Activated CD8-positive, alpha-beta T cell treated with anti-CD3 and anti-CD28 coated beads, Interleukin-2, amount 10 ng/mL, durations not matched to agents 7 days and 5 days (primary cell): ENCODE data around the gene GRPEL2. TPM values are rescaled to one million over a fixed set of nuclear protein-coding genes. Genes with fewer than 3 reads are reported as not detected.

ENCODE experiments used
- ATAC-seq: fragments of 150-1000 bp; cut with Tn5 transposase; one replicate; pipeline ENCODE4 v1.10.0; 2021; ENCODE audit warnings: moderate library complexity
- CTCF ChIA-PET: fragments of 350-600 bp; sonication (Branson Sonifier 250); formaldehyde crosslinking; loops from one replicate; lab custom pipeline; 2021; ENCODE audit warnings: antibody characterized with exemption; lab: Charles Lee
- POLR2A ChIA-PET: fragments of 350-600 bp; sonication (Branson Sonifier 250); formaldehyde crosslinking; loops from one replicate; lab custom pipeline; 2021; ENCODE audit warnings: antibody characterized with exemption; lab: Charles Lee
- DNase-seq: peaks from one replicate; pipeline ENCODE4 v3.0.0-alpha.2; 2020
- H3K27ac Mint-ChIP-seq: one replicate; pipeline ENCODE4 v1.8.0; 2021; ENCODE audit warnings: mild to moderate bottlenecking, mixed read lengths
- H3K27me3 Mint-ChIP-seq: one replicate; pipeline ENCODE4 v1.8.0; 2021; ENCODE audit warnings: low read depth, mixed read lengths
- H3K36me3 Mint-ChIP-seq: one replicate; pipeline ENCODE4 v1.8.0; 2021; ENCODE audit warnings: low read depth, mixed read lengths
- H3K4me1 Mint-ChIP-seq: one replicate; pipeline ENCODE4 v1.8.0; 2021; ENCODE audit warnings: low read depth, mixed read lengths
- H3K4me3 Mint-ChIP-seq: one replicate; pipeline ENCODE4 v1.8.0; 2021; ENCODE audit warnings: mild to moderate bottlenecking, mixed read lengths
- H3K9me3 Mint-ChIP-seq: one replicate; pipeline ENCODE4 v1.8.0; 2022; ENCODE audit warnings: mixed read lengths; ENCODE audit not compliant: insufficient read depth
- total RNA-seq, 2 experiments: library from RNA; stranded (reverse); gene quantifications; one replicate each; pipeline ENCODE4 v1.2.3, GENCODE V29; 2021

Gene GRPEL2
- total RNA-seq, 2 experiments from 2014 or later: 29.9 to 30.0 TPM

- Mint-ChIP-seq H3K27ac (peak overlapping the region; percentile 91), H3K36me3 (peaks cover 51% of the 10 kb centered on the region), H3K27me3 (no peaks in the 10 kb centered on the region), H3K9me3 (no peaks in the 10 kb centered on the region), H3K4me3 (peak overlapping the region; percentile 97), H3K4me1 (peaks cover 72% of the 10 kb centered on the region)
- POLR2A ChIA-PET: interaction anchor here (0.6 to 6.0 kb wide), 5 partner anchors 10 to 194 kb away, joined by 3 to 57 read pairs (median 4); partner anchors contain the start of genes CSNK1A1 and GRPEL2
- CTCF ChIA-PET: interaction anchor here (0.8 to 5.4 kb wide), 11 partner anchors 9 to 207 kb away, joined by 3 to 68 read pairs (median 4); partner anchors contain the start of gene GRPEL2
- peak; percentile 32 for ATAC-seq
- DNase-seq: peak; percentile 45
These were observed 13.0 kb downstream of the GRPEL2 start for GRCh38 chr5:149358294-149358651.

GRCh38 chr5:149358868-149359495 is 13.7 kb downstream of the GRPEL2 start:
- H3K36me3 Mint-ChIP-seq: peaks cover 46% of the 10 kb centered on the region
- no peaks in the 10 kb centered on the region for H3K9me3 Mint-ChIP-seq
- no peaks in the 10 kb centered on the region for H3K27me3 Mint-ChIP-seq
- peak overlapping the region; percentile 91 for H3K27ac Mint-ChIP-seq
- H3K4me1 Mint-ChIP-seq: peaks cover 65% of the 10 kb centered on the region
- H3K4me3 Mint-ChIP-seq: peak overlapping the region; percentile 97
- DNase-seq: no peak
- no peak for ATAC-seq
- CTCF ChIA-PET: interaction anchor here (1.3 to 5.4 kb wide), 6 partner anchors 9 to 75 kb away, joined by 4 to 68 read pairs (median 12); partner anchors contain the start of gene GRPEL2
- POLR2A ChIA-PET: interaction anchor here (1.3 to 6.0 kb wide), 3 partner anchors 10 to 193 kb away, joined by 3 to 57 read pairs (median 6); partner anchors contain the start of genes CSNK1A1 and GRPEL2

- DNase-seq (no peak), ATAC-seq (no peak)
- Mint-ChIP-seq H3K4me1 (peaks cover 56% of the 10 kb centered on the region), H3K4me3 (peak overlapping the region; percentile 35), H3K27ac (peak overlapping the region; percentile 79), H3K9me3 (no peaks in the 10 kb centered on the region), H3K36me3 (peaks cover 46% of the 10 kb centered on the region), H3K27me3 (no peaks in the 10 kb centered on the region)
- POLR2A ChIA-PET: interaction anchor here (1.0 to 1.4 kb wide), 2 partner anchors 15 to 191 kb away, joined by 4 to 13 read pairs; partner anchors contain the start of genes CSNK1A1 and GRPEL2
- CTCF ChIA-PET: interaction anchor here (0.6 to 2.0 kb wide), 6 partner anchors 10 to 204 kb away, joined by 3 to 6 read pairs (median 4); no protein-coding TSS in a partner anchor
These were observed 15.0 kb downstream of the GRPEL2 start for GRCh38 chr5:149360272-149360671.

GRCh38 chr5:149362541-149362940 is 17.2 kb downstream of the GRPEL2 start:
- Mint-ChIP-seq H3K4me1 (peaks cover 42% of the 10 kb centered on the region), H3K27ac (no peak overlapping the region), H3K36me3 (peaks cover 42% of the 10 kb centered on the region), H3K4me3 (no peak overlapping the region), H3K9me3 (no peaks in the 10 kb centered on the region), H3K27me3 (no peaks in the 10 kb centered on the region)
- ATAC-seq (no peak), DNase-seq (no peak)
- CTCF ChIA-PET: interaction anchor here (1.0 kb wide), 1 partner anchor 19 kb away, joined by 3 read pairs; no protein-coding TSS in a partner anchor
- POLR2A ChIA-PET: no interaction called here

GRCh38 chr5:149363358-149363757 is 18.1 kb downstream of the GRPEL2 start:
- no peak for ATAC-seq
- DNase-seq: no peak
- H3K4me3 Mint-ChIP-seq: no peak overlapping the region
- H3K27ac Mint-ChIP-seq: no peak overlapping the region
- CTCF ChIA-PET: interaction anchor here (1.0 to 1.3 kb wide), 2 partner anchors 9 to 18 kb away, joined by 3 to 6 read pairs; no protein-coding TSS in a partner anchor
- peaks cover 41% of the 10 kb centered on the region for H3K4me1 Mint-ChIP-seq
- POLR2A ChIA-PET: no interaction called here
- no peaks in the 10 kb centered on the region for H3K9me3 Mint-ChIP-seq
- H3K36me3 Mint-ChIP-seq: peaks cover 45% of the 10 kb centered on the region
- no peaks in the 10 kb centered on the region for H3K27me3 Mint-ChIP-seq

GRCh38 chr5:149363936-149364335 is 18.6 kb downstream of the GRPEL2 start:
- Mint-ChIP-seq H3K9me3 (no peaks in the 10 kb centered on the region), H3K4me1 (peaks cover 35% of the 10 kb centered on the region), H3K27ac (no peak overlapping the region), H3K27me3 (no peaks in the 10 kb centered on the region), H3K36me3 (peaks cover 44% of the 10 kb centered on the region), H3K4me3 (no peak overlapping the region)
- POLR2A ChIA-PET: no interaction called here
- ATAC-seq (no peak), DNase-seq (no peak)
- CTCF ChIA-PET: interaction anchor here (1.3 kb wide), 1 partner anchor 8 kb away, joined by 6 read pairs; no protein-coding TSS in a partner anchor

GRCh38 chr5:149364719-149365118 is 19.4 kb downstream of the GRPEL2 start:
- ChIA-PET CTCF (interaction anchor here (4.8 to 5.2 kb wide), 2 partner anchors 19 to 45 kb away, joined by 77 to 81 read pairs; partner anchors contain the start of gene GRPEL2), POLR2A (interaction anchor here (1.9 kb wide), 1 partner anchor 20 kb away, joined by 4 read pairs; the partner anchor contains the start of gene GRPEL2)
- H3K36me3 Mint-ChIP-seq: peaks cover 44% of the 10 kb centered on the region
- H3K9me3 Mint-ChIP-seq: no peaks in the 10 kb centered on the region
- H3K4me3 Mint-ChIP-seq: no peak overlapping the region
- ATAC-seq (no peak), DNase-seq (no peak)
- no peaks in the 10 kb centered on the region for H3K27me3 Mint-ChIP-seq
- H3K4me1 Mint-ChIP-seq: peaks cover 28% of the 10 kb centered on the region
- no peak overlapping the region for H3K27ac Mint-ChIP-seq

GRCh38 chr5:149365418-149365817 is 20.1 kb downstream of the GRPEL2 start:
- no peaks in the 10 kb centered on the region for H3K27me3 Mint-ChIP-seq
- ATAC-seq (no peak), DNase-seq (no peak)
- peaks cover 37% of the 10 kb centered on the region for H3K36me3 Mint-ChIP-seq
- ChIA-PET POLR2A (interaction anchor here (1.9 kb wide), 1 partner anchor 20 kb away, joined by 4 read pairs; the partner anchor contains the start of gene GRPEL2), CTCF (interaction anchor here (0.7 to 5.2 kb wide), 5 partner anchors 20 to 201 kb away, joined by 3 to 81 read pairs (median 38); partner anchors contain the start of gene GRPEL2)
- no peak overlapping the region for H3K27ac Mint-ChIP-seq
- H3K4me3 Mint-ChIP-seq: no peak overlapping the region
- no peaks in the 10 kb centered on the region for H3K9me3 Mint-ChIP-seq
- H3K4me1 Mint-ChIP-seq: peaks cover 21% of the 10 kb centered on the region

- ChIA-PET POLR2A (interaction anchor here (1.9 to 3.1 kb wide), 2 partner anchors 21 kb away, joined by 4 to 15 read pairs; partner anchors contain the start of gene GRPEL2), CTCF (interaction anchor here (1.6 to 5.2 kb wide), 10 partner anchors 9 to 200 kb away, joined by 6 to 81 read pairs (median 22); partner anchors contain the start of genes GRPEL2 and PCYOX1L)
- H3K36me3 Mint-ChIP-seq: peaks cover 33% of the 10 kb centered on the region
- no peak overlapping the region for H3K4me3 Mint-ChIP-seq
- H3K27me3 Mint-ChIP-seq: no peaks in the 10 kb centered on the region
- no peak overlapping the region for H3K27ac Mint-ChIP-seq
- H3K4me1 Mint-ChIP-seq: peaks cover 12% of the 10 kb centered on the region
- DNase-seq (no peak), ATAC-seq (no peak)
- no peaks in the 10 kb centered on the region for H3K9me3 Mint-ChIP-seq
These were observed 20.9 kb downstream of the GRPEL2 start for GRCh38 chr5:149366169-149366729.

- POLR2A ChIA-PET: interaction anchor here (1.2 to 3.1 kb wide), 2 partner anchors 9 to 22 kb away, joined by 3 to 15 read pairs; partner anchors contain the start of gene GRPEL2
- Mint-ChIP-seq H3K9me3 (no peaks in the 10 kb centered on the region), H3K27me3 (no peaks in the 10 kb centered on the region), H3K36me3 (peaks cover 33% of the 10 kb centered on the region), H3K4me1 (peaks cover 11% of the 10 kb centered on the region), H3K27ac (peak overlapping the region; percentile 40), H3K4me3 (no peak overlapping the region)
- peak; percentile 72 for ATAC-seq
- peak; percentile 70 for DNase-seq
- CTCF ChIA-PET: interaction anchor here (0.6 to 5.2 kb wide), 26 partner anchors 9 to 219 kb away, joined by 3 to 81 read pairs (median 9); partner anchors contain the start of genes CSNK1A1, GRPEL2, IL17B and PCYOX1L
These were observed 22.1 kb downstream of the GRPEL2 start for GRCh38 chr5:149367249-149367971.
